ENCODE data around the gene ERGIC3. TPM values are rescaled to one million over a fixed set of nuclear protein-coding genes. Genes with fewer than 3 reads are reported as not detected.

Gene ERGIC3
- total and polyA plus RNA-seq, 2 of the 4 experiments (the other 2 are of a cell fraction) = 434 to 438 TPM

DNA sequence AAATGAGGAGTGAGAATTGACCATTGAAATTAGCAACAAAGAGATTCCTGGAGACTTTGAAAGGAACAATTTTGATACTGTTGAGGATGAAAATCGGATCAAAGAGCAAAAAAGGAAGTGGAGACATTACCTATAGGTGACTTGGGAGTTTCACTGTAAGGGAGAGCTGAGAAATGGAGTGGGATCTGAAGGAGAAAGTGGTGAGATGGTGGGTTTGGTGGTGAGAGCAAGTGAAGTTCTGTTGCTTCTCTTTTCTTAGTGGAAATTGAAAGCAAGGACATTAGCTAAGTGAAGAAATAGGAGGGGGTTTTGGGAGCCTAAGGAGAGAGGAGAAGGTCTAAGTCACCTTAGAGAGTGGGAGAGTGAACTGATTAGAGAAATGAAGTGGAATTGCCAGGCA is 4.2 kb downstream of the ERGIC3 start:
- no TSS peak for BruUV-seq (replicated peaks)
- no peak overlapping the region for H2BK5ac ChIP-seq (ENCODE audit: low read depth, low read length, poor library complexity, severe bottlenecking)

More for the DNA sequence above, 4.2 kb downstream of the ERGIC3 start:
- WGBS, 2 experiments (ENCODE audit: extremely low coverage in 2 of 2, insufficient read length in 1 of 2) = 83% methylated on average over 1 of the region's 1 CpG; no CpG with 5 or more reads in 1 of the 2 experiments
- Histone ChIP-seq H2BK120ac (ENCODE audit: low read depth, low read length) (no peak overlapping the region), H2AK5ac (ENCODE audit: low read depth, low read length) (no peak overlapping the region), H3K9me1 (ENCODE audit: insufficient read depth, low read length) (peaks cover 13% of the 10 kb centered on the region), H3K4me3 (ENCODE audit: insufficient read depth, low read depth, low read length) (no peak overlapping the region), H2BK15ac (ENCODE audit: low read depth, low read length) (no peak overlapping the region), H3K27me3 (ENCODE audit: control insufficient read depth, insufficient read depth, low read length) (no peaks in the 10 kb centered on the region), H3K56ac (ENCODE audit: extremely low read depth, insufficient read depth, low read length) (no peak overlapping the region), H3K14ac (replicated peaks; ENCODE audit: low read depth, low read length) (no peak overlapping the region), H3K36me3 (ENCODE audit: control insufficient read depth, insufficient read depth, low read length) (peaks cover 35% of the 10 kb centered on the region), H4K20me1 (ENCODE audit: insufficient read depth, low read length) (no peaks in the 10 kb centered on the region; the same call in 1 of the 2 replicates), H3K4me2 (ENCODE audit: low read depth, low read length) (no peak overlapping the region), H2AFZ (replicated peaks; ENCODE audit: low read length, poor library complexity) (no peak overlapping the region), H3K23ac (ENCODE audit: low read depth, low read length) (no peak overlapping the region), H3K9me3 (ENCODE audit: control insufficient read depth, insufficient read depth, low read length) (no peaks in the 10 kb centered on the region), H4K91ac (ENCODE audit: insufficient read depth, low read depth, low read length) (no peak overlapping the region), H4K8ac (ENCODE audit: low read depth in 2 of 2, low read length in 2 of 2) (no peak overlapping the region), H3K27ac (ENCODE audit: insufficient read depth, low read length) (no peak overlapping the region), H3K79me1 (ENCODE audit: low read depth in 1 of 2, low read length in 2 of 2) (peaks cover 12 to 39% of the 10 kb centered on the region in 2 experiments), H2AK9ac (replicated peaks; ENCODE audit: low read depth, low read length, poor library complexity) (no peak overlapping the region), H3K4ac (ENCODE audit: low read depth, low read length) (no peak overlapping the region), H3K4me1 (ENCODE audit: control insufficient read depth, insufficient read depth, low read length) (peaks cover 5% of the 10 kb centered on the region), H3K9ac (ENCODE audit: low read depth, low read length) (no peak overlapping the region), H4K5ac (ENCODE audit: low read depth, low read length) (no peak overlapping the region), H3K18ac (ENCODE audit: low read depth, low read length) (no peak overlapping the region), H2BK20ac (ENCODE audit: low read depth, low read length) (no peak overlapping the region)
- POLR2A ChIA-PET (ENCODE audit: unreplicated experiment) = no interaction called here
- TF ChIP-seq CHD1 (IDR thresholded peaks at IDR 0.05; ENCODE audit: low read depth, low read length) (no peak), MAFK (IDR thresholded peaks at IDR 0.05; ENCODE audit: low read depth, low read length) (no peak), CEBPB (IDR thresholded peaks at IDR 0.05; ENCODE audit: low read depth, low read length) (no peak)
- TF ChIP-seq, protein P1, sequence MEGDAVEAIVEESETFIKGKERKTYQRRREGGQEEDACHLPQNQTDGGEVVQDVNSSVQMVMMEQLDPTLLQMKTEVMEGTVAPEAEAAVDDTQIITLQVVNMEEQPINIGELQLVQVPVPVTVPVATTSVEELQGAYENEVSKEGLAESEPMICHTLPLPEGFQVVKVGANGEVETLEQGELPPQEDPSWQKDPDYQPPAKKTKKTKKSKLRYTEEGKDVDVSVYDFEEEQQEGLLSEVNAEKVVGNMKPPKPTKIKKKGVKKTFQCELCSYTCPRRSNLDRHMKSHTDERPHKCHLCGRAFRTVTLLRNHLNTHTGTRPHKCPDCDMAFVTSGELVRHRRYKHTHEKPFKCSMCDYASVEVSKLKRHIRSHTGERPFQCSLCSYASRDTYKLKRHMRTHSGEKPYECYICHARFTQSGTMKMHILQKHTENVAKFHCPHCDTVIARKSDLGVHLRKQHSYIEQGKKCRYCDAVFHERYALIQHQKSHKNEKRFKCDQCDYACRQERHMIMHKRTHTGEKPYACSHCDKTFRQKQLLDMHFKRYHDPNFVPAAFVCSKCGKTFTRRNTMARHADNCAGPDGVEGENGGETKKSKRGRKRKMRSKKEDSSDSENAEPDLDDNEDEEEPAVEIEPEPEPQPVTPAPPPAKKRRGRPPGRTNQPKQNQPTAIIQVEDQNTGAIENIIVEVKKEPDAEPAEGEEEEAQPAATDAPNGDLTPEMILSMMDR (conservative IDR thresholded peaks at IDR 0.05; ENCODE audit: low read depth, low read length) = no peak
- DNase-seq (no peak), ATAC-seq (ENCODE audit: low read depth) (no peak)
- intact Hi-C loops (cut with micrococcal nuclease) = no loop called here
- dilution Hi-C loops (cut with HindIII; ENCODE audit: low sequenced_read_pairs, unreplicated experiment) = no loop called here
- in situ Hi-C loops (cut with MboI; ENCODE audit: low sequenced_read_pairs) = no loop called here
- CTCF ChIA-PET = no interaction called here

All from IMR-90 (cell line).